Ecto neural progenitor cell (in vitro differentiated cells): Measurements from ENCODE around the gene CHP1.
"Not testable (repeated sequence)": the region's sequence is repeated elsewhere in the genome, so short reads cannot be mapped to it uniquely, and the experiment has no call there.

Source experiments
- DNase-seq: peaks from one replicate; pipeline ENCODE4 v3.0.0-alpha.2; 2018; ENCODE audit warnings: low spot score

The CHP1 gene

DNA sequence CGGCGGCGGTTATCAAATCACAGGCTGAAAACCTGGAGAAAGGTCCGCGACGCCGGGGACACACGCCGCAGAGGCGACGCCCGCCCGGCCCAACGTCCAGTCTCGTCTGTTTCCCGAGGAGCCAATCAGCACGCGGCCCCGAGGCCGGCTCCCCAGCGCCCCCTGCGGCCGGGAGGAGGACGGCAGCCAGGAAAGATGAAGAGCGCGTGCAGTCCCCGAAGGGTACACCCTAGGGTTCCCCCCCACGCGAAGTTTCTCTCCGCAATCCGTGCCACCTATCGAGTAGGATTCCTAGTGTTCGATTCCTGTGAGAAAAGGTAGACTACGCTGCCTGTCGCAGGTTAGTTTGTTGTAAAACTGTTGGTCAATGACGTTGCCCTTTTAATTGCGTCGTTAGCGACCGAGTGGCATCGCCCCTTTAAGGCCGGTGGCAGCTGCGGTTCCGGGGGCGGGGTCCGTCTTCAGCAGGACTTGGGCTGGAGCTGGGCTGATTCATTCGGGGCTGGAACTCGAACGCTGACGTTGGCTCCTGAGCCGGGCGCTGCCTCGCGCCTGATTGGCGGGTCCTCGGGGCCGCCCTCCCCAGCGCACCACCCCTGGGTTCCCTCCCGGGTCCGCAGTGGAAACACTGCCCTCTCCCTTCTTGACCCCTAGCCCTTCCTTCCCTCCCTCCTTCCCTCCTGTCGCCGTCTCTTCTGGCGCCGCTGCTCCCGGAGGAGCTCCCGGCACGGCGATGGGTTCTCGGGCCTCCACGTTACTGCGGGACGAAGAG lies at the start of gene CHP1, which contains the start of gene EXD1:
Gene CHP1, plus strand, starts transcription at position 619 of the 772 bp plus-strand sequence. Its CDS starts 115 bp downstream, at position 734.
Gene EXD1, minus strand, starts transcription at position 108 of the 772 bp plus-strand sequence. CDS start 4,182 bp downstream, outside the sequence.
- DNase-seq = peak; percentile 98

DNA sequence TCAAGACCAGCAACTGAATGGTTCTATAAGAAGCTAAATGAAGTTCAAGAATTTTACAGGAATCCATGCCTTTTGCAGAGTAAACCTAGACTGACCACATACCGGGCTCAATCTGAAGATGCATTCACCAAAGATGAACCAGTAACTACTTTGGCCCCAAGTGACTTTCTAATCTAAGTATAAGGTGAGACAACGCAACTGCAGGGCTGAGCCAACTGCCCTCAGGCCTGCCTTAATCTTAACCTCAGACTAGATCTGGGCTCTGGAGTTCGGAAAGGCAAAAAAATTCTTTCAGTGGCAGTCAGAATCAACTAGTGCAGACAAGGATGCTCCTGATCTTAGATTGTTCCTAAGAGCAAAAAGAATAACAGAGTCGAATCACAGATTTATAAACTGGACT lies 48.8 kb upstream of the CHP1 start:
- DNase-seq = no peak

DNA sequence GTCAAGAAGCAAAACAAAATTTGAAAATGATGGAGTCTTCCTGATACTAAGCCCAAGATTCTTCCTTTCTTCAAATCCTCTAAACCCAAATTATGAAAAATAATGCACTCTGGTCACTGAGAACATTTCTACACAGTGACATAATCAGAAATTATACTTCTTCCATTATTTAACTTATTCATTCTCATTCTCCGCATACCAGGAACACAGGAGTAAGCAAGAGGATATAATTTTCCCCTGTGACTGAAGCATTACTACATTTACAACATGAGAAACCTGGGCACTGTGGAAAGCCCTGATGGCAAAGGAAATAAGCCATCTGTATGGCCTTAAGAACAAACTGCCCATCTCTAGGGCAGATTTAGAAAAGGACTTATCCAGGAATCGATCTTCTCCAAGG lies 47.5 kb upstream of the CHP1 start:
- DNase-seq = no peak

DNA sequence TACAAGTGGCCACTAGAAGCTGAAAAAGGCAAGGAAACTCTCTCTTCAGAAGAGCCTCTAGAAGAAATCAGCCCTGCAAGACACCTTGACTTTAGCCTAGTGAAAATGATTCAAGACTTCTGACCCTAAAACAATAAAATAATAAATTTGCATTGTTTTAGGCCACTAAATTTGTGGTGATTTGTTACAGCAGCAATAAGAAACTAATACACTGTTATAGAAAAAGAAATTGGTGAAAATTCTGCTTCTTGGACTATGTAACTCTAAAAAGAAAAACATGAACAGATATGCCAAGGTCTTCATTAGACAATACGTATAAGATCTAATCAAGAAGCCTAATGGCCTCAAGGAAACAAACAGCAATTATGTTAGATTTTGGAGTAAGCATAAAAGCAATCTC lies 36.6 kb upstream of the CHP1 start:
- DNase-seq = no peak

DNA sequence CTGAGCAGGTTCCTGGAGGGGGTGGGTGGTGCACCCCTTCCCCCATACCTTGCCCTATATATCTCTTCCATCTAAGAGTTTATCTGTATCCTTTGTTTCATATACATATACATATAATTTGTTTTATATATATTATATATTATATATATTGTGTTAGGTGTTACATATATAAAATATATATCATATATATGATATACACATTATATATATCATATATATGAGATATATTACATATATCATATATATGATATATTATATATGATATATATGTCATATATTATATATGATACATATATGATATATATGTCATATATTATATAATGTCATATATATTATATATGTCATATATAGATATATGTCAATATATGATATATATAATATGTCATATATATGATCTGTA lies 31.6 kb upstream of the CHP1 start:
- DNase-seq = no peak

DNA sequence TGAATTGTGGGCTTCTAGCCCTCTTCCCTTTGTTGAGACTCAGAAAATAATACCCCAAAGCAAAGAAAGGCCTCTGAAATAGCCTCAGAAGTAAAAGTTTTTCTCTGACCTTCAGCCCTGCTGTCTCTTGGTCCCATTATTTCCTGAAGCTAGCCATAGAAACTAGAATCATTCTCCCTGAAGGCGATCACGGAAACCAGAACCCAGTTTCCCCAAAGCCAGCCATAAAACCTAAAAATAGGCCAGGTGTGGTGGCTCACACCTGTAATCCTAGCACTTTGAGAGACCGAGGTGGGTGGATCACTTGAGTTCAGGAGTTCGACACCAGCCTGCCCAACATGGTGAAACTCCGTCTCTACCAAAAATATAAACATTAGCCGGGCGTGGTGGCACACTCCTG lies 27.7 kb upstream of the CHP1 start:
- no peak for DNase-seq

DNA sequence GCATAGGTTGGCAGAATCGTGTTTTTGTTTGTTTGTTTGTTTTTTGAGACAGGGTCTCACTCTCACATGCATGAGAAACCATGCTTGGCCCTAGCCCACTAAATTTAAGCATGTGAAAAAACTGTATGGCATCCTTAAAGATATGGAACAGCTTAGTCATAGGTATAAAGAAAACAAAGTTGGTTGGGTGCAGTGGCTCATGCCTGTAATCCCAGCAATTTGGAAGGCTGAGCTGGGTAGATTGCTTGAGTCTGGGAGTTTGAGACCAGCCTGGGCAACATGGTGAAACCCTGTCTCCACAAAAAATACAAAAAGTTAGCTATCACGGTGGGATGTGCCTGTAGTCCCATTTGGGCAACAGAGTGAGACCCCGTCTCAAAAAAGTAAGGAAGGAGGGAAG lies 25.8 kb upstream of the CHP1 start:
- no peak for DNase-seq

DNA sequence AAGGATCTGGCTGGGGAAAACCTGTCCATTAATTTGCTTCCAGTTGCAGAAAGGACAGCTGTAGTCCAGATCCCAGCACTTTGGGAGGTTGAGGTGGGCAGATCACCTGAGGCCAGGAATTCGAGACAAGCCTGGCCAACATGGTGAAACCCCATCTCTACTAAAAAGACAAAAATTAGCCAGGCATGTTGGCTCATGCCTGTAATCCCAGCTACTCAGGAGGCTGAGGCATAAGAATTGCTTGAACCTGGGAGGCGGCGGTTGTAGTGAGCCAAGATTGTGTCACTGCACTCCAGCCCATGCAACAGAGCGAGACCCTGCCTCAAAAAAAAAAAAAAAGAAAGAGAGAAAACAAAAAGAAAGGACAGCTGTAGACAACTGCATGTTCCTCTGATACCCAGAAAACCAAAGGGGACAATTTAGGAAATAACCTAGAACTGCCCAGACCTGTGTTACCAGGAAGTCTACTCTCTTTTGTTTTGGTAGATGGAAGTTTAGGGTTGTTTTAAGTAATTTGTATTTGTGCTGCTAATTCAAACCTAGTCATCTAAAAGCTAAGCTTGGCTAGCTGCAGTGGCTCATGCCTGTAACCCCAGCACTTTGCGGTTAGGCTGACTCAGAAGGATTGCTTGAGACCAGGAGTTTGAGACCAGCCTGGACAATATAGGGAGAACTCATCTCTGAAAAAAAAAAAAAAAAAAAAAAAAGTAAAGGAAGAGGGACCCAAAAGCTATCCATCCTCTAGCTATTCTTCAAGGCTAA lies 23.2 kb upstream of the CHP1 start:
- DNase-seq = no peak

DNA sequence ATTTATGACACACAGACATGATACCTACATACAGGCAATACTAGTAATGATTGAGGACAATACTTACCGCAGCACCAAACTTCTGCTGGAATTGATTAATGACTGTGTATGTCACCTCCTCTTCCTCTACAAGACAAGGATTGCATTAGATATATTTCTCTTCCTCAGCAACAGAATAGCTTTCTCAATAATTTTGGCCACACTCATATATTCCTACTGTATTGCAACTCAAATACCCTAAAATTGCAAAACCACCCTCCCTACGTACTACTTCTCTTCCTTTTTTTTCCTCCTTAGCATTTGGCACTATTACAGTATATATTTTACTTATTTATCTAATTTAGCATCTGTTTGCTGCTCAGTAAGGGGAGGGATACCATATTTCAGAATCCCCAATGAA lies 15.4 kb upstream of the CHP1 start:
- DNase-seq = no peak

DNA sequence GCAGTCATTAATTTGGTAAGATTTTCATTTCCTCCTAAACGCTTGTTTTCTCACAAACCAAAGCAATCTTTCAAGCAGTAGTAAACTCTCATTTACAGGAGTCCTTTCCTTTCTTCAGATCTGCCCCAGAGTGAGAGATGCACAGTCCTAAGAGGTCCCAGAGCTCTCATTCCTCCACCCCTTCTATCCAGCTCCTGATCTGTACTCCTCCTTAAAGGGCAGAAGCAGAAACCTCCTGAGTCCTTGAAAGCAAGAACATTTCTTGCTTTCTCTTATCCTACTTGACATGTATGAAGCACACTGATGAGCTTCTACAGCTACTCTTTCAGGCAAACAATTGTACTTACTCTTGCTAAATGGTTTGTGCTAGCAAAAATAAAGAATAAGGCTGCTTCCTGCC lies 12.2 kb upstream of the CHP1 start:
- DNase-seq = no peak

DNA sequence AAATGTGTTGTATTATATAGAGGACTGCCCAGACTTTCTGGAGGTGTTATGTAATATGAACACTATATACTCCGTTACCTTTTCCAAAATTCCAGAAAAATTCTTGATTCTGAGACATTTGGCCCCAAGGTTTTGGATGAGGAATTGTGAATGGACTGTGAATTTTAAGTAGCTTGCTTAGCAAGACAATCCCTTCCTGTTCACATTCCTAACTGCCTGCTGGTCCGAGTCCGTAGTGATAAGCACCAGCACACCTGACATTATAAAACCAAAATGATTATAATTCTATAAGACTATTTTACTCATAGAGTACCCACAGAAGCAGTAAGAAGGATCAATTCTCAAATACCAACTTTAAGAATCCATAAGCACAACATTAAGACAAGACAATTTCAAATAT lies 11.7 kb upstream of the CHP1 start:
- no peak for DNase-seq

DNA sequence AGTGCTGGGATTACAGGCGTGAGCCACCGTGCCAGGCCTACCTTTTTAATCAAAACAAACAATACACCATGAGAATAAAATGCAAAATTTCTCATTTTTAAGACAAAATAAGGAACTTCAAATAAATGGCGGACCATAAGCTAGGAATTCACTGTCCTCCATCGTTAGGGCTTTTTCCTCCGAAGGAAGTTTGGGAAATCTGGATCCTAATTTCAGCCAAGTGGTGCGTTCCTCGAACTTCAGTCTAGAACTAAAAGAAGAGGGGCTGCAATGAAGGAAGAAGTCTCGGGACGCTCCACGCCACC lies 771 bp upstream of the CHP1 start:
- DNase-seq = no peak

DNA sequence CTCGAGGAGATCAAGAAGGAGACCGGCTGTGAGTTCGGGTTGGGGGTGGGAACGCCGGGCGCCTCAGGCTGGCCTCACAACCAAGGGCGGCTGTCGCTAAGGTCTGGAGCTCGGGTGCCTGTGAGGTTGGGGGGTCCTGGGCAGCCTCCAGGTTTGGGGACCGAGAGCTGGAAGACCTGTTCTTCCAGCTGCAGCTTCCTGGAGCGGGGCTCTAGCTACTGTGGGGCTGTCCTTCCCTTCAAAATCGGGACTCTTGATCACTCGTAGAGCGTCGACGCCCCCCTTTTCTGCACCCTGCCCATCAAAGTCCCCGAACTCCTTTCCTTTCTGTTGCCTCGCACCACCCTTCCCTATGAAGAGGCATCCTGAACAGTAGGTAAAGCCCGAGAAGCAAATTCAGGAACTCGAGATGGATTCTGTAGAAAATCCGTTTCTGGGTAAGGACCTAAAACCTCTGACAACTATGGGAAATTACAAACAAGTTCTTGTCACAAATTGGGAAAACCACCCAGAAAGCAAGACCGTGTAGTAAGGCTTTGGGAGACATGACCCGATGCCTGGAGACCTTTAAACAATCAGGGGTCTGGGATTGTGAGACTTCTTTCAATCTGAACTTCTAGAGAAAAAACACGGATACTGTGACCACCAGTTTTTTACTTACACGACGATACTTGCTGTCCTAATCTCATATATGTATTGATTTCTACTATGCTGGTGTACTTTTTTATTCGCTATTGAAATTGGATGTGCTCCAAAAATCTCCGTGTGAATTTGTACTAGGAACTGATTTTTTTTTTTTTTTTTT lies 556 bp downstream of the CHP1 start:
- DNase-seq = no peak

DNA sequence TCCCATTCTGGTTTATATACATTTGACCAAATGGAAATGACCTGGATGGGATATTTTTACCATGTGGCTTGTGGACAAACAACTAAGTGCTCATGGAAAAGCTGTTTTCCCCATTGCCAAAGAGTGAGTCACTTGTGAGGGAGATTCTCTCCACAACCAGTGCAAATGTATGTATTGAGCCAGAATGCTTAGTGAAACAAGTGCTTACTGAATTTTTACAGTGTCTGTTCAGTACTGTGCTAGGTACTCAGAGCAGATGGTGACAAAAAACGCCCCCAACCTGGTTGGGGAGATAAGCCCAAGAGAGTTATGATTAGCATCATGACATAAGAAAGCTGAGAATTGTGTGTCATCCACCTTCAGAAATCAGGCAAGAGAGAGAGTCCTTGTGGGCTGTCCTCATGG lies 2.3 kb downstream of the CHP1 start:
- no peak for DNase-seq

DNA sequence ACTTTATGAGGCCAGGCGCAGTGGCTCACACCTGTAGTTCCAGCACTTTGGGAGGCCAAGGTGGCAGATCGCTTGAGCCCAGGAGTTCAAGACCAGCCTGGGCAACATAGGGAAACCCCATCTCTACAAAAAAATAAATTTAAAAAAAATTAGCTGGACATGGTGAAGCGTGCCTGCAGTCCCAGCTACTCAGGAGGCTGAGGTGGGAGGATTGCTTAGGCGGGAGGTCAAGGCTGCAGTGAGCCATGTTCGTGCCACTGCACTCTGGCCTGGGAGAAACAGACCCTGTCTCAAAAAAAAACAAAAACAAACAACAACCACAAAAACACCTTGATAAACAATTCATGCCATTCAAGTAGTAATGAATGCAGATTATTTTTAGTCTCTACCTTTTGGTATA lies 4.2 kb downstream of the CHP1 start:
- not testable (repeated sequence) for DNase-seq

DNA sequence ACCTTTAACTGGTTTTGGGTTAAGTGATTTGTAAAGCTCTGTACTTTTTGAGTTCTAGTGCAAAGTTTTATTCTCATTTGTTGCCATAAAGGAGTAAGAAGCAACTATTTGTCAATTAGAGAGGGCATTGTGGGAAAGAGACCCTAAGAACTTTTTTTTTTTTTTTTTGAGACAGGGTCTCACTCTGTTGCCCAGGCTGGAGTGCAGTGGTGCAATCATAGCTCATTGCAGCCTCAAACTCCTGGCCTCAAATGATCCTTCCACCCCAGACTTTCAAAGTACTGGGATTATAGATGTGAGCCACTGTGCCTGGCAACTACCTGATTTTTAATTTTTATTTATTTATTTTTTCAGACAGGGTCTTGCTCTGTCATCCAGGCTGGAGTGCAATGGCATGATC lies 4.9 kb downstream of the CHP1 start:
- DNase-seq = no peak

DNA sequence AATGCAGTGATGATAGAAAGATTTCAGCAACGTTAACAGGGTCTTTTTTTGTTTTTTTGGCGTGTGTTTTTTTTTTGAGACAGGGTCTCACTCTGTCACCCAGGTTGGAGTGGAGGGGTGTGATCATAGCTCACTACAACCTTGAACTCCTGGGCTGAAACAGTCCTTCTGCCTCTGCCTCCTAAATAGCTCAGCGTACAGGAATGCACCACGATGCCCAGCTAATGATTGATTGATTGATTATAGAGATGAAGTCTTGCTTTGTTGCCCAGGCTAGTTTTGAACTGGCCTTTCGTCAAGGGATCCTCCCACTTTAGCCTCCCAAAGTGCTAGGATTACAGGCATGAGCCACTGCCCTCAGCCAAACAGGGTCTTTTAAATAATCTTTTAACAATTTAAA lies 7.0 kb downstream of the CHP1 start:
- DNase-seq = no peak

DNA sequence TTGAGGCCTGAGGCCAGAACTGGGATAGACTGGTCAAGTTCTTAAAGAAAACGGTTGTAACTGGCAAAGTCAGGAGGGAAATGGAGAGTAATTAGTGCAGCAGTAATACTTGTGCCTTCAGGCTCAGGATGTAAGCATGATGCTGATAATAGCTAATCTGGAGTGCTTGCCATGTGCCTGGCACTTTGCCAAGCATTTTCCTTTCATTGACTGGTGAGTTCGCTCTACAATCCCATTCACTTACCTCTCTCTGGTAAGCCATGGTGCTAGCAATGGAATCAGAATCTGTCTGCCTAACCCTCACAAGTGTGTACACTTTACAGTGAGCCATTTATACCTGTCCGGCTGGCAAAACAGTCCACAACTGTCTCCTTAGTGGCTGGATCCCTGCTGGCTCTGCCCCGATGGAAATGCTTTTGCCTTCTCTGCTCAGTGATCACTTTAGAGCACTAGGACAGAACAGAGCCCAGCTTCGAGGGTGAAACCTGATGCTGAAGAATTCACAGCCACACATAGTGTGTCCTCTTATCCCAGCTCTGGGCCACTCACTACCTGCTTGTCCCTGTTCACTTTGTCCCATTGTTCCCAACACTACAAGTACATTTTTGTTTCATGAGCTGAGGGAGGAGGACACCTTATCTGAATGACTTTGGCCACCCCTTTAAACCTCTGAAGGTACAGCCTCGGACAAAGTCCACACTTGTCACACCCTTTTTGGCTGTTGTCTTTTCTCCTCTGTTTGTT lies 10.3 kb downstream of the CHP1 start:
- DNase-seq = no peak

DNA sequence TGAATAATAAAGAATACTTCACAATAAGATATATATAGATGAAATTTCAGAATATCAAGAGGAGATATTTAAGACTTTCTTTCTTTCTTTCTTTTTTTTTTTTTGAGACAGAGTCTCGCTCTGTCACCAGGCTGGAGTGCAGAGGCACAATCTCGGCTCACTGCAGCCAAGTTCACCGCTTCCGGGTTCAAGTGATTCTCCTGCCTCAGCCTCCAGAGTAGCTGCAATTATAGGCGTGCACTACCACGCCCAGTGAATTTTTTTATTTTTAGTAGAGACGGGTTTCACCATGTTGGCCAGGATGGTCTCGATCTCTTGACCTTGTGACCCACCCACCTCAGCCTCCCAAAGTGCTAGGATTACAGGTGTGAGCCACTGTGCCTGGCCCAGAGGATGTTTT lies 19.7 kb downstream of the CHP1 start:
- not testable (repeated sequence) for DNase-seq

DNA sequence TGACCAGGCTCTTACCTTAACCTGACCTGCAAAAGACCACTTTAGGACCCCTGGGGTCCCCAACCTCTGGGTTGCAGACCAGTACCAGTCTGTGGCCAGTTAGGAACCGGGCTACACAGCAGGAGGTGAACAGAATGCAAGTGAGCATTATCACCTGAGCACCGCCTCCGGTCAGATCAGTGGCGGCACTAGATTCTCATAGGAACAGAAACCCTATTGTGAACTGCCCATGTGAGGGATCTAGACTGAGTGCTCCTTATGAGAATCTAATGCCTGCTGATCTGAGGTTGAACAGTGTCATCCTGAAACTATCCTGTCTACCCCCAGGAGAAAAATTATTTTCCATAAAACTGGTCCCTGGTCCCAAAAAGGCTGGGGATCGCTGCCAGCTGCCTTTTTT lies 20.3 kb downstream of the CHP1 start:
- DNase-seq = no peak

DNA sequence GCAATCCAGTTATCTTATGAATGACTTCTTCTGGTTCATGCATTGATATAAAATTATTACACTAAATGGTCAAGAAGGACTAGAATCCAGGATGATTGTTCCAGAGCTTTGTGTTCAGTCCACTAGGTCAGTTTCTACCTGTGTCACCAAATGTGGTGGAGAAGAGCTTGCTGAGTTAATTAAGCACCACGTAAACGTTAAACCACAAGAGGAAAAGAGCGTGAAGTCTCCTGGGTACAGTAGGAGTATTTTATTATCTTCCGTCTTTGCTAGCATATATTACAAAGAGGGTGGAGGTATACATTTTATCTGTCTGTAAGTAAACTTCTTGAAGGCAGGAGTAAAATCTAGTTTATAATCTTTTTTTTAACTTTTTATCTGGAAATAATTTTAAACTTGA lies 23.5 kb downstream of the CHP1 start:
- no peak for DNase-seq

DNA sequence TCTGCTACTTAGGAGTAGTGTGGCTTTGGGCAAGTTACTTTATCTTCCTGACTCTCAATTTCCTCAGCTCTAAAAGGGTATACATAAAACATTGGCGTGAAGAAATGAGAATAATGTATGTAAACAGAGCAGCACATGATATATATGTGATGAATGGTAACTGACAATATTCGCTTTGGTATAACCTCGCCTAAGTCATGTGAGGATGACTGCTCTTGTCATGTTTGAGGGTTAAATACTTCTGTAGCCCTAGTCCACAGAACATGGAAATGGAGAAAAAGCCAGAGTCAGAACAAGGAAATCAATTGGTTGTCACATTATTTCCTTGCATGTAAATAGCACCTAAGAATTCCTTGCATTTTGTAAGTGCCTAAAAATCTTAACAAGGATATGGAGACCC lies 25.0 kb downstream of the CHP1 start:
- DNase-seq = no peak
